Keratinocyte (primary cell): Measurements from ENCODE around the gene BRD8. TPM values are rescaled to one million over a fixed set of nuclear protein-coding genes. Genes with fewer than 3 reads are reported as not detected.

Source experiments
- DNase-seq: peaks from one replicate; pipeline ENCODE4 v3.0.0-alpha.2; 2011; ENCODE audit warnings: low read depth, missing footprints, low spot score
- FAIRE-seq: peaks from 2 replicates; lab custom pipeline; 2011; peaks lifted over from hg19 to GRCh38; lab: Jason Lieb, UNC
- H2AFZ ChIP-seq: 2 replicates; pipeline ENCODE4 v1.6.0; 2012; ENCODE audit warnings: low read length, control low read depth, inconsistent platforms; ENCODE audit not compliant: control insufficient read depth
- H3K27ac ChIP-seq: 2 replicates; pipeline ENCODE4 v1.5.1; 2011; ENCODE audit warnings: low read length; ENCODE audit not compliant: control insufficient read depth, insufficient read depth
- H3K27me3 ChIP-seq: 3 replicates; pipeline ENCODE4 v1.6.0; 2011; ENCODE audit warnings: low read length; ENCODE audit not compliant: control insufficient read depth, insufficient read depth; ENCODE audit errors: extremely low read depth
- H3K36me3 ChIP-seq, 2 experiments: 2 replicates in 1 of 2; 3 replicates in 1 of 2; pipeline ENCODE4 v1.5.1; 2011; ENCODE audit warnings: low read length in 2 of 2, mild to moderate bottlenecking in 1 of 2; ENCODE audit not compliant: control insufficient read depth in 2 of 2, insufficient read depth in 2 of 2; ENCODE audit errors: extremely low read depth in 1 of 2
- H3K4me1 ChIP-seq: 3 replicates; pipeline ENCODE4 v1.5.1; 2011; ENCODE audit warnings: low read length; ENCODE audit not compliant: control insufficient read depth, insufficient read depth; ENCODE audit errors: extremely low read depth
- H3K4me2 ChIP-seq: 3 replicates; pipeline ENCODE4 v1.6.0; 2011; ENCODE audit warnings: low read depth, low read length; ENCODE audit not compliant: control insufficient read depth, insufficient read depth; ENCODE audit errors: extremely low read depth
- H3K4me3 ChIP-seq, 3 experiments: fragments of 200-600 bp in 1 of 3; sonication (generic) in 1 of 3; 2 replicates in 2 of 3; 3 replicates in 1 of 3; pipeline ENCODE4 v1.5.1; 2011 to 2016; ENCODE audit warnings: low read length in 3 of 3, mild to moderate bottlenecking in 3 of 3, control low read depth in 2 of 3, inconsistent platforms in 1 of 3, low read depth in 1 of 3, mixed read lengths in 1 of 3, mixed run types in 1 of 3, moderate library complexity in 1 of 3; ENCODE audit not compliant: control insufficient read depth in 2 of 3, insufficient read depth in 2 of 3; ENCODE audit errors: extremely low read depth in 1 of 3
- H3K79me2 ChIP-seq: 2 replicates; pipeline ENCODE4 v1.6.0; 2012; ENCODE audit warnings: low read length; ENCODE audit not compliant: control insufficient read depth, insufficient read depth
- H3K9ac ChIP-seq: 3 replicates; pipeline ENCODE4 v1.6.0; 2011; ENCODE audit warnings: low read length; ENCODE audit not compliant: control insufficient read depth, insufficient read depth; ENCODE audit errors: extremely low read depth
- H3K9me1 ChIP-seq: 3 replicates; pipeline ENCODE4 v1.6.0; 2011; ENCODE audit warnings: low read length; ENCODE audit not compliant: control insufficient read depth, insufficient read depth; ENCODE audit errors: extremely low read depth
- H3K9me3 ChIP-seq: 2 replicates; pipeline ENCODE4 v1.5.1; 2012; ENCODE audit warnings: low read depth, low read length; ENCODE audit not compliant: control insufficient read depth
- H4K20me1 ChIP-seq: 3 replicates; pipeline ENCODE4 v1.6.0; 2011; ENCODE audit warnings: low read length; ENCODE audit not compliant: control insufficient read depth, insufficient read depth; ENCODE audit errors: extremely low read depth
- EZH2 ChIP-seq: IDR thresholded peaks from one replicate; pipeline ENCODE4 v1.6.1; 2012; ENCODE audit warnings: inconsistent platforms, mild to moderate bottlenecking, low read length, moderate library complexity
- dilution Hi-C: fragments of 300-500 bp; cut with MboI; formaldehyde crosslinking; loops from one replicate; pipeline ENCODE4 v1.7.0; 2020; ENCODE audit warnings: low sequenced_read_pairs; ENCODE audit not compliant: extremely low pct_ligation_motif_present
- polyA plus RNA-seq, 5 experiments: library from polyadenylated mRNA; depleted of rRNA in 3 of 5; stranded (reverse) in 3 of 5; stranded (forward) in 1 of 5; unstranded in 1 of 5; fragments of >200 nt; gene quantifications; 1 replicate in 1 of 5; 2 replicates in 3 of 5; 3 replicates in 1 of 5; pipeline versions ENCODE4 v1.2.1 to v1.2.3, GENCODE V29; 2011 to 2012; ENCODE audit warnings: missing spikeins in 2 of 5, low read depth in 1 of 5, low replicate concordance in 1 of 5
- TF ChIP-seq, protein P1 (sequence below), 3 experiments: IDR thresholded peaks in 1 of 3; conservative IDR thresholded peaks in 1 of 3; optimal IDR thresholded peaks in 1 of 3; 2 replicates in 2 of 3; 3 replicates in 1 of 3; pipeline versions ENCODE3 to v1.5.1; 2011; ENCODE audit warnings: low read length in 3 of 3, mild to moderate bottlenecking in 3 of 3, moderate library complexity in 2 of 3, control low read depth in 1 of 3, inconsistent platforms in 1 of 3; ENCODE audit not compliant: insufficient read depth in 2 of 3; ENCODE audit errors: extremely low read depth in 1 of 3

BRD8 gene
- polyA plus RNA-seq, 1 donor (not counting 4 experiments of a cell fraction or from before 2014, with no cell fraction given), result 36.4 TPM

- dilution Hi-C loops, result no loop called here
Measured at GRCh38 chr5:138224712-138225111, 46.3 kb upstream of the BRD8 start.

DNA sequence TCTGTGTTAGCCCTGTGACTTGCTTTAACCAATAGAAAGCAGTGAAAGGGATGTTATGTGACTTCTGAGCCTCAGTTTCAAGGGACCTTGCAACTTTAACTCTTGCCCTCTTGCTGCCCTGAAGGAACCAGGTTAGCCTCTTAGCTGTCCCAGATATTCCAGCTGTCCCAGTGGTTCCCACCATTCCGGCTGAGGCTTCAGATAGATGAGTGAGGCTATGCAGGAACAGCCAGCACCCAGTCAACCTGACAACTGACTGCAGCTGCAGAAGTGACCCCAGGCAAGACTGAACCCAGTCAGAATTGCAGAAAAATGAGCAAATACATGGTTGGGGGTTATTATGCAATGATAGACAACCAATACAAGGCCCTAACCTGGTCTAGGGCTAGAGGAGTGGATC, 45.1 kb upstream of the BRD8 start:
- no peak for FAIRE-seq
- H3K4me1 ChIP-seq, result no peaks in the 10 kb centered on the region
- no peaks in the 10 kb centered on the region for H3K9me3 ChIP-seq
- no peak for TF ChIP-seq EZH2
- TF ChIP-seq, protein P1, sequence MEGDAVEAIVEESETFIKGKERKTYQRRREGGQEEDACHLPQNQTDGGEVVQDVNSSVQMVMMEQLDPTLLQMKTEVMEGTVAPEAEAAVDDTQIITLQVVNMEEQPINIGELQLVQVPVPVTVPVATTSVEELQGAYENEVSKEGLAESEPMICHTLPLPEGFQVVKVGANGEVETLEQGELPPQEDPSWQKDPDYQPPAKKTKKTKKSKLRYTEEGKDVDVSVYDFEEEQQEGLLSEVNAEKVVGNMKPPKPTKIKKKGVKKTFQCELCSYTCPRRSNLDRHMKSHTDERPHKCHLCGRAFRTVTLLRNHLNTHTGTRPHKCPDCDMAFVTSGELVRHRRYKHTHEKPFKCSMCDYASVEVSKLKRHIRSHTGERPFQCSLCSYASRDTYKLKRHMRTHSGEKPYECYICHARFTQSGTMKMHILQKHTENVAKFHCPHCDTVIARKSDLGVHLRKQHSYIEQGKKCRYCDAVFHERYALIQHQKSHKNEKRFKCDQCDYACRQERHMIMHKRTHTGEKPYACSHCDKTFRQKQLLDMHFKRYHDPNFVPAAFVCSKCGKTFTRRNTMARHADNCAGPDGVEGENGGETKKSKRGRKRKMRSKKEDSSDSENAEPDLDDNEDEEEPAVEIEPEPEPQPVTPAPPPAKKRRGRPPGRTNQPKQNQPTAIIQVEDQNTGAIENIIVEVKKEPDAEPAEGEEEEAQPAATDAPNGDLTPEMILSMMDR (optimal IDR thresholded peaks at IDR 0.05 in 1 of 3, IDR thresholded peaks at IDR 0.05 in 1 of 3, conservative IDR thresholded peaks at IDR 0.05 in 1 of 3; ENCODE audit: extremely low read depth in 1 of 3, insufficient read depth in 2 of 3, low read length in 3 of 3), result no peak
- H3K79me2 ChIP-seq, result no peaks in the 10 kb centered on the region
- dilution Hi-C loops, result no loop called here
- no peaks in the 10 kb centered on the region for H3K36me3 ChIP-seq
- H3K27ac ChIP-seq, result no peak overlapping the region
- no peaks in the 10 kb centered on the region for H4K20me1 ChIP-seq
- no peaks in the 10 kb centered on the region for H3K9me1 ChIP-seq
- no peak overlapping the region for H3K4me3 ChIP-seq
- no peak overlapping the region for H2AFZ ChIP-seq
- no peak overlapping the region for H3K9ac ChIP-seq
- no peaks in the 10 kb centered on the region for H3K27me3 ChIP-seq
- H3K4me2 ChIP-seq, result no peak overlapping the region
- DNase-seq, result no peak

More at GRCh38 chr5:138224712-138225111, 46.3 kb upstream of the BRD8 start:
- no peaks in the 10 kb centered on the region for H3K36me3 ChIP-seq
- DNase-seq (no peak), FAIRE-seq (no peak)
- H2AFZ ChIP-seq, result no peak overlapping the region
- no peak overlapping the region for H3K27ac ChIP-seq
- H3K4me3 ChIP-seq, result no peak overlapping the region
- H3K9me1 ChIP-seq, result no peaks in the 10 kb centered on the region
- H3K27me3 ChIP-seq, result no peaks in the 10 kb centered on the region
- H3K4me2 ChIP-seq, result no peak overlapping the region
- no peaks in the 10 kb centered on the region for H3K9me3 ChIP-seq
- H3K4me1 ChIP-seq, result no peaks in the 10 kb centered on the region
- H4K20me1 ChIP-seq, result no peaks in the 10 kb centered on the region
- no peak for TF ChIP-seq EZH2
- TF ChIP-seq, protein P1 (optimal IDR thresholded peaks at IDR 0.05 in 1 of 3, IDR thresholded peaks at IDR 0.05 in 1 of 3, conservative IDR thresholded peaks at IDR 0.05 in 1 of 3; ENCODE audit: extremely low read depth in 1 of 3, insufficient read depth in 2 of 3, low read length in 3 of 3), result no peak
- no peak overlapping the region for H3K9ac ChIP-seq
- no peaks in the 10 kb centered on the region for H3K79me2 ChIP-seq
